ENCODE data around the gene KCND3.

KCND3 gene

GRCh38 chr1:111857194-111857651, 132.2 kb downstream of the KCND3 start:
- intact Hi-C loops (cut with DNase I) = loop anchor here (10.0 kb wide), 1 partner anchor 58 kb away; no protein-coding TSS in a partner anchor
- peak; percentile 44 to 94 (median 65) for DNase-seq

- intact Hi-C loops (cut with DNase I) = loop anchor here (10.0 kb wide), 1 partner anchor 58 kb away; no protein-coding TSS in a partner anchor
- no peak for DNase-seq
Measured at GRCh38 chr1:111856411-111857185, 132.9 kb downstream of the KCND3 start.

GRCh38 chr1:111855260-111855659, 134.2 kb downstream of the KCND3 start:
- intact Hi-C loops (cut with DNase I) = loop anchor here (10.0 kb wide), 1 partner anchor 60 kb away; no protein-coding TSS in a partner anchor
- DNase-seq = no peak

GRCh38 chr1:111852261-111852721, 137.2 kb downstream of the KCND3 start:
- intact Hi-C loops (cut with DNase I) = loop anchor here (10.0 kb wide), 1 partner anchor 63 kb away; no protein-coding TSS in a partner anchor
- no peak for DNase-seq

- peak in 6 of 10 donors; percentile 46 to 92 (median 80) for DNase-seq
- intact Hi-C loops (cut with DNase I) = loop anchor here (10.0 kb wide), 1 partner anchor 63 kb away; no protein-coding TSS in a partner anchor
Measured at GRCh38 chr1:111851552-111851951, 137.9 kb downstream of the KCND3 start.

GRCh38 chr1:111850109-111850508, 139.4 kb downstream of the KCND3 start:
- no peak for DNase-seq
- intact Hi-C loops (cut with DNase I) = loop anchor here (10.0 kb wide), 1 partner anchor 65 kb away; no protein-coding TSS in a partner anchor

GRCh38 chr1:111848852-111849545, 140.5 kb downstream of the KCND3 start:
- peak in 8 of 10 donors; percentile 44 to 96 (median 70) for DNase-seq
- intact Hi-C loops (cut with DNase I) = no loop called here

GRCh38 chr1:111847466-111847865, 142.0 kb downstream of the KCND3 start:
- no peak for DNase-seq
- intact Hi-C loops (cut with DNase I) = no loop called here

- DNase-seq = no peak
- intact Hi-C loops (cut with DNase I) = no loop called here
Measured at GRCh38 chr1:111846842-111847241, 142.6 kb downstream of the KCND3 start.

GRCh38 chr1:111843177-111843576, 146.3 kb downstream of the KCND3 start:
- intact Hi-C loops (cut with DNase I) = no loop called here
- DNase-seq = peak in 5 of 10 donors; percentile 26 to 89 (median 39)

- no peak for DNase-seq
- intact Hi-C loops (cut with DNase I) = no loop called here
Measured at GRCh38 chr1:111842411-111842810, 147.1 kb downstream of the KCND3 start.

- DNase-seq = no peak
- intact Hi-C loops (cut with DNase I) = no loop called here
Measured at GRCh38 chr1:111841746-111842145, 147.7 kb downstream of the KCND3 start.

GRCh38 chr1:111841189-111841588, 148.3 kb downstream of the KCND3 start:
- DNase-seq = no peak
- intact Hi-C loops (cut with DNase I) = no loop called here

- intact Hi-C loops (cut with DNase I) = no loop called here
- DNase-seq = no peak
Measured at GRCh38 chr1:111837393-111837792, 152.1 kb downstream of the KCND3 start.

GRCh38 chr1:111836111-111836510, 153.4 kb downstream of the KCND3 start:
- DNase-seq = no peak
- intact Hi-C loops (cut with DNase I) = no loop called here

- DNase-seq = no peak
- intact Hi-C loops (cut with DNase I) = no loop called here
Measured at GRCh38 chr1:111835514-111835913, 154.0 kb downstream of the KCND3 start.

- intact Hi-C loops (cut with DNase I) = no loop called here
- no peak for DNase-seq
Measured at GRCh38 chr1:111834956-111835355, 154.5 kb downstream of the KCND3 start.

GRCh38 chr1:111833334-111833733, 156.1 kb downstream of the KCND3 start:
- DNase-seq = no peak
- intact Hi-C loops (cut with DNase I) = no loop called here

GRCh38 chr1:111832521-111833155, 156.8 kb downstream of the KCND3 start:
- intact Hi-C loops (cut with DNase I) = no loop called here
- DNase-seq = no peak

GRCh38 chr1:111831153-111831552, 158.3 kb downstream of the KCND3 start:
- no peak for DNase-seq
- intact Hi-C loops (cut with DNase I) = no loop called here

- DNase-seq = peak in 1 of 10 donors; percentile 78
- intact Hi-C loops (cut with DNase I) = no loop called here
Measured at GRCh38 chr1:111827946-111828345, 161.5 kb downstream of the KCND3 start.
